ENCODE measurements around the gene TLCD3B.

The TLCD3B gene

GRCh38 chr16:29989111-29989858 is 41.8 kb downstream of the TLCD3B start:
- DNase-seq (ENCODE audit: low read depth, low spot score), result no peak

GRCh38 chr16:29988346-29989075 is 42.6 kb downstream of the TLCD3B start:
- no peak for DNase-seq (ENCODE audit: low read depth, low spot score)

- DNase-seq (ENCODE audit: low read depth, low spot score), result no peak
These were observed 43.5 kb downstream of the TLCD3B start for GRCh38 chr16:29987371-29988085.

- DNase-seq (ENCODE audit: low read depth, low spot score), result no peak
These were observed 44.1 kb downstream of the TLCD3B start for GRCh38 chr16:29986931-29987330.

GRCh38 chr16:29986231-29986630 is 44.8 kb downstream of the TLCD3B start:
- no peak for DNase-seq (ENCODE audit: low read depth, low spot score)

GRCh38 chr16:29985271-29985811 is 45.7 kb downstream of the TLCD3B start:
- no peak for DNase-seq (ENCODE audit: low read depth, low spot score)

GRCh38 chr16:29984764-29985147 is 46.3 kb downstream of the TLCD3B start:
- no peak for DNase-seq (ENCODE audit: low read depth, low spot score)

- DNase-seq (ENCODE audit: low read depth, low spot score), result no peak
These were observed 46.8 kb downstream of the TLCD3B start for GRCh38 chr16:29984137-29984763.

- DNase-seq (ENCODE audit: low read depth, low spot score), result no peak
These were observed 47.5 kb downstream of the TLCD3B start for GRCh38 chr16:29983420-29984136.

- no peak for DNase-seq (ENCODE audit: low read depth, low spot score)
These were observed 48.3 kb downstream of the TLCD3B start for GRCh38 chr16:29982560-29983419.

GRCh38 chr16:29978564-29979270 is 52.4 kb downstream of the TLCD3B start:
- DNase-seq (ENCODE audit: low read depth, low spot score), result no peak

- DNase-seq (ENCODE audit: low read depth, low spot score), result no peak
These were observed 53.0 kb downstream of the TLCD3B start for GRCh38 chr16:29978081-29978480.

GRCh38 chr16:29977063-29977825 is 53.8 kb downstream of the TLCD3B start:
- no peak for DNase-seq (ENCODE audit: low read depth, low spot score)

- DNase-seq (ENCODE audit: low read depth, low spot score), result no peak
These were observed 55.1 kb downstream of the TLCD3B start for GRCh38 chr16:29975811-29976511.

- no peak for DNase-seq (ENCODE audit: low read depth, low spot score)
These were observed 55.9 kb downstream of the TLCD3B start for GRCh38 chr16:29975134-29975538.

All from smooth muscle cell of the brain vasculature (primary cell).